AG04450 (cell line): ENCODE measurements around the gene KLC3. TPM values are rescaled to one million over a fixed set of nuclear protein-coding genes. Genes with fewer than 3 reads are reported as not detected.

ENCODE experiments used
- CTCF ChIA-PET: fragments of 300-600, 350-600 bp; formaldehyde crosslinking; extraction: SDS; loops from one replicate; lab custom pipeline; 2022; ENCODE audit warnings: antibody characterized with exemption, inconsistent platforms; lab: Charles Lee
- POLR2A ChIA-PET: fragments of 350-600 bp; formaldehyde crosslinking; extraction: SDS; loops from one replicate; lab custom pipeline; 2021; ENCODE audit warnings: antibody characterized with exemption, inconsistent platforms; lab: Yijun Ruan, JAX
- DNase-seq: peaks from one replicate; pipeline ENCODE4 v3.0.0-alpha.2; 2011; ENCODE audit warnings: low read depth, low spot score
- H3K27ac ChIP-seq: one replicate; pipeline ENCODE4 v1.5.1; 2012; ENCODE audit warnings: low read depth, low read length, control low read depth
- H3K27me3 ChIP-seq: one replicate; pipeline ENCODE4 v1.6.0; 2012; ENCODE audit warnings: low read length; ENCODE audit not compliant: control insufficient read depth, insufficient read depth
- H3K4me3 ChIP-seq: 2 replicates; pipeline ENCODE4 v1.5.1; 2011; ENCODE audit warnings: mild to moderate bottlenecking, low read depth, low read length, control low read depth
- H3K9me3 ChIP-seq: 2 replicates; pipeline ENCODE4 v1.5.1; 2012; ENCODE audit warnings: low read length; ENCODE audit not compliant: control insufficient read depth, insufficient read depth
- polyA plus RNA-seq: library from polyadenylated mRNA; depleted of rRNA; stranded (reverse); fragments of >200 nt; gene quantifications from 2 replicates; pipeline ENCODE4 v1.2.3, GENCODE V29; 2011
- TF ChIP-seq, protein P1 (sequence below): IDR thresholded peaks from 2 replicates; pipeline ENCODE4 v1.5.1; 2011; ENCODE audit warnings: low read depth, low read length, control low read depth, inconsistent platforms

The KLC3 gene
- polyA plus RNA-seq, 1 experiment = not detected

DNA sequence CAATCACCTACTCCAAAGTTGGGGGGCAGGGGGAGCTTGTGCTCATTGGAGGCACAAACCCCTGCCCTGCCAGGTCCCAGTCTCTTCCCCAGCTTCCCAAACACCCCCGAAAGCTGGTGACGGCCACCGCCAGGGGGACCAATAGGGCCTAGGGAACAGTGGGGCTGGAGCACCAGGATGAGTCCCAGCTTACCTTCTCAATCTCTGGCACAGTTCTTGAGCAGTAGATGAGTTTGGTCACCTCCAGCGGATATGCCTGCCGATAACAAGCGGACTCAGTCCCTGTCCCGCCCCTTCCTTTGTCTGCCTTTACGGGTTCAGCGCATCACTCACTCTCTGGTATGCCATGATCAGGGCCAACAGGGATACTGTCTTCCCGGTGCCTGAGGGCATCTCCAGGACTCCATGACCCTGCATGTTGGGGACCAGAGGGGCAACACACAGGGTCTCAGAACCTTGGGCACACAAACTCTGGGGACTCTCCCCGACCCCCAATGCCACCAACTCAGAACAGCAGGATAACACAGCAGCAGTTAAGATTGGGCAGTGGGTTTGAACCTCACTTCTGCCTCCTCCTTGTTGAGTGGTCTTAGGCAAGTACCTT is 28.3 kb downstream of the KLC3 start:
- DNase-seq = no peak
- H3K27ac ChIP-seq = no peak overlapping the region
- no peaks in the 10 kb centered on the region; the same call in 1 of the 2 replicates for H3K9me3 ChIP-seq
- TF ChIP-seq, protein P1, sequence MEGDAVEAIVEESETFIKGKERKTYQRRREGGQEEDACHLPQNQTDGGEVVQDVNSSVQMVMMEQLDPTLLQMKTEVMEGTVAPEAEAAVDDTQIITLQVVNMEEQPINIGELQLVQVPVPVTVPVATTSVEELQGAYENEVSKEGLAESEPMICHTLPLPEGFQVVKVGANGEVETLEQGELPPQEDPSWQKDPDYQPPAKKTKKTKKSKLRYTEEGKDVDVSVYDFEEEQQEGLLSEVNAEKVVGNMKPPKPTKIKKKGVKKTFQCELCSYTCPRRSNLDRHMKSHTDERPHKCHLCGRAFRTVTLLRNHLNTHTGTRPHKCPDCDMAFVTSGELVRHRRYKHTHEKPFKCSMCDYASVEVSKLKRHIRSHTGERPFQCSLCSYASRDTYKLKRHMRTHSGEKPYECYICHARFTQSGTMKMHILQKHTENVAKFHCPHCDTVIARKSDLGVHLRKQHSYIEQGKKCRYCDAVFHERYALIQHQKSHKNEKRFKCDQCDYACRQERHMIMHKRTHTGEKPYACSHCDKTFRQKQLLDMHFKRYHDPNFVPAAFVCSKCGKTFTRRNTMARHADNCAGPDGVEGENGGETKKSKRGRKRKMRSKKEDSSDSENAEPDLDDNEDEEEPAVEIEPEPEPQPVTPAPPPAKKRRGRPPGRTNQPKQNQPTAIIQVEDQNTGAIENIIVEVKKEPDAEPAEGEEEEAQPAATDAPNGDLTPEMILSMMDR = no peak
- ChIA-PET POLR2A (no interaction called here), CTCF (no interaction called here)
- H3K27me3 ChIP-seq = no peaks in the 10 kb centered on the region
- H3K4me3 ChIP-seq = peak overlapping the region; percentile 15

GRCh38 chr19:45370410-45371204 is 30.1 kb downstream of the KLC3 start, which contains the start of gene ERCC2:
ERCC2 (minus strand) TSS chr19:45370573; CDS start chr19:45370540, 33 bp downstream.
- Histone ChIP-seq H3K9me3 (no peaks in the 10 kb centered on the region; the same call in 1 of the 2 replicates), H3K27me3 (no peaks in the 10 kb centered on the region), H3K4me3 (peak within 1 kb of the TSS; percentile 78), H3K27ac (peak within 1 kb of the TSS; percentile 73)
- DNase-seq = peak; percentile 98
- ChIA-PET POLR2A (interaction anchor here (0.7 kb wide), 1 partner anchor 41 kb away, joined by 4 read pairs; no protein-coding TSS in a partner anchor), CTCF (no interaction called here)
- TF ChIP-seq, protein P1 = no peak

GRCh38 chr19:45376045-45376724 is 35.6 kb downstream of the KLC3 start:
- Histone ChIP-seq H3K4me3 (no peak overlapping the region), H3K27me3 (no peaks in the 10 kb centered on the region), H3K27ac (peak overlapping the region; percentile 87), H3K9me3 (no peaks in the 10 kb centered on the region; the same call in 1 of the 2 replicates)
- TF ChIP-seq, protein P1 = no peak
- POLR2A ChIA-PET = interaction anchor here (0.7 kb wide), 3 partner anchors 96 to 528 kb away, joined by 3 to 7 read pairs (median 6); no protein-coding TSS in a partner anchor
- peak; percentile 85 for DNase-seq
- CTCF ChIA-PET = interaction anchor here (0.7 kb wide), 2 partner anchors 64 to 342 kb away, joined by 3 to 8 read pairs; no protein-coding TSS in a partner anchor

DNA sequence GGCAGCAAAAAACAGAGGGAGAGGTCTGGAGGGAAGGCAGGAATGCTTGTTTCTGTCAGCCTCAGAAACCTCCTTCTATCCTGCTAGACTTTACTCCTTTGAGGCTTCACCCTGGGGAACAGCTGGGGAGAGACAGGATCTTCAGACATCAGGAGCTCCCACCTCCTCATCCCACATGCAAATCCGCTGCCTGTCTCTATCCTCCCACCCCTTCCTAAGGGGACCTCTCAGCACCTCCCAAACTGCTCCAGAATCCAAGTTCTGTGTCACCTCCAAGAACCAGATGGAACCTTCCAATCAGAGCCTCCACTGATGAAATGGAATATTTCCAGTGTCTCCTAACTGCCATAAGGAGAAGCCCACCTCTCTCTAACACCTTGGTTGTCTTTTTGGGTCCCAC is 39.6 kb downstream of the KLC3 start:
- DNase-seq = no peak
- H3K9me3 ChIP-seq = no peaks in the 10 kb centered on the region; the same call in 1 of the 2 replicates
- POLR2A ChIA-PET = no interaction called here
- H3K27me3 ChIP-seq = no peaks in the 10 kb centered on the region
- H3K4me3 ChIP-seq = no peak overlapping the region
- CTCF ChIA-PET = interaction anchor here (0.6 to 1.3 kb wide), 2 partner anchors 58 to 99 kb away, joined by 3 to 4 read pairs; no protein-coding TSS in a partner anchor
- H3K27ac ChIP-seq = peak overlapping the region; percentile 31
- TF ChIP-seq, protein P1 = no peak
